ENCODE results near the gene CLSTN2.

CLSTN2 gene

GRCh38 chr3:140055092-140055791, 120.3 kb downstream of the CLSTN2 start:
- DNase-seq, result no peak

GRCh38 chr3:140056047-140056446, 121.1 kb downstream of the CLSTN2 start:
- DNase-seq, result no peak

GRCh38 chr3:140061211-140061610, 126.2 kb downstream of the CLSTN2 start:
- DNase-seq, result no peak

GRCh38 chr3:140062461-140062860, 127.5 kb downstream of the CLSTN2 start:
- no peak for DNase-seq

GRCh38 chr3:140067487-140067886, 132.5 kb downstream of the CLSTN2 start:
- DNase-seq, result no peak

- no peak for DNase-seq
Observed at GRCh38 chr3:140068494-140069017, 133.6 kb downstream of the CLSTN2 start.

GRCh38 chr3:140073278-140074045, 138.5 kb downstream of the CLSTN2 start:
- no peak for DNase-seq

GRCh38 chr3:140076552-140076951, 141.6 kb downstream of the CLSTN2 start:
- no peak for DNase-seq

GRCh38 chr3:140077406-140077805, 142.4 kb downstream of the CLSTN2 start:
- no peak for DNase-seq

- DNase-seq, result no peak
Observed at GRCh38 chr3:140078343-140078742, 143.4 kb downstream of the CLSTN2 start.

GRCh38 chr3:140078940-140079339, 144.0 kb downstream of the CLSTN2 start:
- DNase-seq, result no peak

GRCh38 chr3:140081887-140082286, 146.9 kb downstream of the CLSTN2 start:
- no peak for DNase-seq

- DNase-seq, result no peak
Observed at GRCh38 chr3:140085001-140085400, 150.0 kb downstream of the CLSTN2 start.

GRCh38 chr3:140086642-140087041, 151.7 kb downstream of the CLSTN2 start:
- DNase-seq, result no peak

GRCh38 chr3:140088058-140088457, 153.1 kb downstream of the CLSTN2 start:
- DNase-seq, result no peak

GRCh38 chr3:140088513-140088912, 153.5 kb downstream of the CLSTN2 start:
- DNase-seq, result no peak

- DNase-seq, result no peak
Observed at GRCh38 chr3:140089403-140090072, 154.6 kb downstream of the CLSTN2 start.

- no peak for DNase-seq
Observed at GRCh38 chr3:140091143-140091542, 156.2 kb downstream of the CLSTN2 start.

GRCh38 chr3:140092848-140093536, 158.0 kb downstream of the CLSTN2 start:
- DNase-seq, result no peak

GRCh38 chr3:140093742-140094141, 158.8 kb downstream of the CLSTN2 start:
- DNase-seq, result no peak

GRCh38 chr3:140094487-140094886, 159.5 kb downstream of the CLSTN2 start:
- DNase-seq, result no peak

- DNase-seq, result no peak
Observed at GRCh38 chr3:140096037-140096436, 161.1 kb downstream of the CLSTN2 start.
